ENCODE measurements around the gene LPIN2. TPM values are rescaled to one million over a fixed set of nuclear protein-coding genes. Genes with fewer than 3 reads are reported as not detected.

LPIN2 gene
- total and polyA plus RNA-seq, 2 experiments from 2014 or later = 19.5 to 33.9 TPM

GRCh38 chr18:3048820-3049349, 35.9 kb upstream of the LPIN2 start:
- no peak for TF ChIP-seq EZH2 (IDR thresholded peaks at IDR 0.05; ENCODE audit: insufficient read depth, poor library complexity, severe bottlenecking)
- H3K9me2 ChIP-seq (ENCODE audit: insufficient read depth) = no peaks in the 10 kb centered on the region
- H3K27me3 ChIP-seq (replicated peaks; ENCODE audit: insufficient read depth) = no peaks in the 10 kb centered on the region
- H3K4me2 ChIP-seq (ENCODE audit: unreplicated experiment) = no peak overlapping the region
- no peak for DNase-seq
- H3K4me1 ChIP-seq (ENCODE audit: insufficient read depth) = no peaks in the 10 kb centered on the region
- no peaks in the 10 kb centered on the region for H3K79me2 ChIP-seq (ENCODE audit: insufficient read depth)
- in situ Hi-C loops (cut with MboI) = loop anchor here (25.0 kb wide), 1 partner anchor 112 kb away; no protein-coding TSS in a partner anchor
- WGBS, 2 experiments (ENCODE audit: low coverage in 1 of 2, low lambda C conversion rate in 2 of 2, missing lambda C conversion rate in 2 of 2) = 95 to 98% methylated on average over 3 of the region's 3 CpGs
- no peak overlapping the region for H3K27ac ChIP-seq
- H2AFZ ChIP-seq = no peak overlapping the region
- no peaks in the 10 kb centered on the region for H3K9me3 ChIP-seq (ENCODE audit: low read depth)
- H3K36me3 ChIP-seq (ENCODE audit: low read depth) = no peaks in the 10 kb centered on the region
- no peak overlapping the region for H3K4me3 ChIP-seq
- H4K20me1 ChIP-seq (ENCODE audit: insufficient read depth) = no peaks in the 10 kb centered on the region
- no peak overlapping the region for H3K9ac ChIP-seq
- no peaks in the 10 kb centered on the region for H3F3A ChIP-seq (ENCODE audit: insufficient read depth)

DNA sequence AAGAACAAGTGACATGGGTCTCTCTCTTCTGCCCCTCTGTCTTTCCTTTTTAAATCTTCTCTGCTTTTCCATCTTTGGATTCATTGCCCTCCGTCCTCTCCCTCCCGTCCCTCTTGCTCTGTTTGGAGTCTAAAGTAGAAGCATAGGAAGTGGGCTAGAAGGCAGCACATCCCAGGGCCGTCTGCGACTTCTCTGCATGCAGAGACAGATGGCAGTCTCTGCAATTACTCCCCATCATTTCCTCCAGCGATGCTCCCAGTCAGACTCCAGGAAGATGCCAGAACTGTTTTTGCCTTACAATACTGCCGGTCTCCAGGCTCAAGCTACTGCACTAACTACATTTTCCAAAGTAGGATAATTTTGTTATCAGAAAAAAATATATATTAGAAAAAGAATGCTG, 35.2 kb upstream of the LPIN2 start:
- Histone ChIP-seq H3K4me3 (no peak overlapping the region), H2AFZ (no peak overlapping the region)
- TF ChIP-seq EZH2 (IDR thresholded peaks at IDR 0.05; ENCODE audit: insufficient read depth, poor library complexity, severe bottlenecking) = no peak
- TF ChIP-seq EZH2phosphoT487 (IDR thresholded peaks at IDR 0.05; ENCODE audit: insufficient read depth, low read depth) = no peak

GRCh38 chr18:3046216-3046808, 33.4 kb upstream of the LPIN2 start:
- H3K9ac ChIP-seq = no peak overlapping the region
- no peak overlapping the region for H3K27ac ChIP-seq
- 84% methylated on average over 4 of the region's 4 CpGs for WGBS, 2 experiments (ENCODE audit: low coverage in 1 of 2, low lambda C conversion rate in 2 of 2, missing lambda C conversion rate in 2 of 2)
- H3K36me3 ChIP-seq (ENCODE audit: low read depth) = no peaks in the 10 kb centered on the region
- no peaks in the 10 kb centered on the region for H3K9me2 ChIP-seq (ENCODE audit: insufficient read depth)
- H3K4me2 ChIP-seq (ENCODE audit: unreplicated experiment) = no peak overlapping the region
- H3K79me2 ChIP-seq (ENCODE audit: insufficient read depth) = no peaks in the 10 kb centered on the region
- H2AFZ ChIP-seq = no peak overlapping the region
- H3K9me3 ChIP-seq (ENCODE audit: low read depth) = no peaks in the 10 kb centered on the region
- no peak overlapping the region for H3K4me3 ChIP-seq
- no peak for TF ChIP-seq EZH2phosphoT487 (IDR thresholded peaks at IDR 0.05; ENCODE audit: insufficient read depth, low read depth)
- TF ChIP-seq EZH2 (IDR thresholded peaks at IDR 0.05; ENCODE audit: insufficient read depth, poor library complexity, severe bottlenecking) = no peak
- no peak for DNase-seq
- H3F3A ChIP-seq (ENCODE audit: insufficient read depth) = no peaks in the 10 kb centered on the region
- H3K4me1 ChIP-seq (ENCODE audit: insufficient read depth) = no peaks in the 10 kb centered on the region
- H3K27me3 ChIP-seq (replicated peaks; ENCODE audit: insufficient read depth) = no peaks in the 10 kb centered on the region
- in situ Hi-C loops (cut with MboI) = loop anchor here (25.0 kb wide), 1 partner anchor 109 kb away; no protein-coding TSS in a partner anchor
- no peaks in the 10 kb centered on the region for H4K20me1 ChIP-seq (ENCODE audit: insufficient read depth)

More for the DNA sequence above, 35.2 kb upstream of the LPIN2 start:
- WGBS, 2 experiments (ENCODE audit: low coverage in 1 of 2, low lambda C conversion rate in 2 of 2, missing lambda C conversion rate in 2 of 2) = 23 to 30% methylated on average over 6 of the region's 6 CpGs
- no peaks in the 10 kb centered on the region for H3K27me3 ChIP-seq (replicated peaks; ENCODE audit: insufficient read depth)
- H3K9me2 ChIP-seq (ENCODE audit: insufficient read depth) = no peaks in the 10 kb centered on the region
- H3K27ac ChIP-seq = no peak overlapping the region
- H3K79me2 ChIP-seq (ENCODE audit: insufficient read depth) = no peaks in the 10 kb centered on the region
- no peaks in the 10 kb centered on the region for H4K20me1 ChIP-seq (ENCODE audit: insufficient read depth)
- H3K4me2 ChIP-seq (ENCODE audit: unreplicated experiment) = no peak overlapping the region
- H3K36me3 ChIP-seq (ENCODE audit: low read depth) = no peaks in the 10 kb centered on the region
- DNase-seq = no peak
- H3K9ac ChIP-seq = no peak overlapping the region
- in situ Hi-C loops (cut with MboI) = loop anchor here (25.0 kb wide), 1 partner anchor 111 kb away; no protein-coding TSS in a partner anchor
- H3K9me3 ChIP-seq (ENCODE audit: low read depth) = no peaks in the 10 kb centered on the region
- H3K4me1 ChIP-seq (ENCODE audit: insufficient read depth) = no peaks in the 10 kb centered on the region
- no peaks in the 10 kb centered on the region for H3F3A ChIP-seq (ENCODE audit: insufficient read depth)

DNA sequence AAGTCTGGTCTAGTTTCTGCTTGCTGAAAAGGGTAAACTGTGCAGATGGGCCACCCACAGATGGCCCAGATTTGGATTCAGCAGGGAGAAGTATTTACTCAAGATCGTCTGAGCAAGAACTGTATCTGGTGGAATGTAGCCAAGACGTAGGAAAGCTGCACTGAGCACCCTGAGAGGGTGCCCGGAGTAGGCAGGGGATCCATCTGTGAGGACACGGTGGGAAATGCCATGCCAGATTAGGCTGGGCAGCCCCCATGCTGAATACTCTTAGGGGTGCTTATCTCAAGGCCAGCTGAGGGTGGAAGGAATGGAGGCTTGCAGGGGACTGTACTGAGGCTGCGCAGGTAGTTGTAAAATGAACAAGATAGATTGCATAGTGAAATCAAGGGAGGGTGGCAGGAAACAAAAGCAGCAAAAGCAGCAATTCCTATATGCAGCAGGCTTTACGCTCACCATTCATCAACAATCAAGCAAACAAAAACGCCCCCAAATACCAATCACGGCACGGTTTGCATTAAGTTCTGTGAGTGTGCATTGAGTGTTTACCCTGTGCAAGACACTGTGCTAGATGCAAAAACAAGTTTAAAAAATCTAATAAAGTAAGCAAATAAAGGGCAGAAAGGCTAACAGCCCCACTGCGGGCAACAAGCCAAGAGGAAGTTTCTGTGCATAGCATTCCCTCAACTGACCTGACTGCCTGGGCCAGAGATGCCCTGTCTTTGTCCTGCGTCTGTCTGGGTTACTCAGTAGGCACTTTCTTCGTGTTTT, 32.2 kb upstream of the LPIN2 start:
- in situ Hi-C loops (cut with MboI) = loop anchor here (25.0 kb wide), 1 partner anchor 108 kb away; no protein-coding TSS in a partner anchor
- H3K4me1 ChIP-seq (ENCODE audit: insufficient read depth) = no peaks in the 10 kb centered on the region
- no peaks in the 10 kb centered on the region for H3K27me3 ChIP-seq (replicated peaks; ENCODE audit: insufficient read depth)
- no peaks in the 10 kb centered on the region for H3K36me3 ChIP-seq (ENCODE audit: low read depth)
- no peak overlapping the region for H2AFZ ChIP-seq
- H3K4me2 ChIP-seq (ENCODE audit: unreplicated experiment) = no peak overlapping the region
- TF ChIP-seq EZH2 (IDR thresholded peaks at IDR 0.05; ENCODE audit: insufficient read depth, poor library complexity, severe bottlenecking) (no peak), EZH2phosphoT487 (IDR thresholded peaks at IDR 0.05; ENCODE audit: insufficient read depth, low read depth) (no peak)
- no peak overlapping the region for H3K9ac ChIP-seq
- no peaks in the 10 kb centered on the region for H4K20me1 ChIP-seq (ENCODE audit: insufficient read depth)
- no peak overlapping the region for H3K27ac ChIP-seq
- no peaks in the 10 kb centered on the region for H3K9me2 ChIP-seq (ENCODE audit: insufficient read depth)
- WGBS, 2 experiments (ENCODE audit: low coverage in 1 of 2, low lambda C conversion rate in 2 of 2, missing lambda C conversion rate in 2 of 2) = 55 to 58% methylated on average over 12 of the region's 12 CpGs
- H3K9me3 ChIP-seq (ENCODE audit: low read depth) = no peaks in the 10 kb centered on the region
- H3F3A ChIP-seq (ENCODE audit: insufficient read depth) = no peaks in the 10 kb centered on the region
- no peaks in the 10 kb centered on the region for H3K79me2 ChIP-seq (ENCODE audit: insufficient read depth)
- DNase-seq = no peak
- H3K4me3 ChIP-seq = no peak overlapping the region
